GM19397 (cell line): ENCODE measurements around the gene RAB30.

Source experiments
- ATAC-seq: cut with Tn5 transposase; IDR thresholded peaks from one replicate; pipeline ENCODE4 v1.9.1; 2021; ENCODE audit warnings: mild to moderate bottlenecking, moderate library complexity; ENCODE audit not compliant: unreplicated experiment

The RAB30 gene

DNA sequence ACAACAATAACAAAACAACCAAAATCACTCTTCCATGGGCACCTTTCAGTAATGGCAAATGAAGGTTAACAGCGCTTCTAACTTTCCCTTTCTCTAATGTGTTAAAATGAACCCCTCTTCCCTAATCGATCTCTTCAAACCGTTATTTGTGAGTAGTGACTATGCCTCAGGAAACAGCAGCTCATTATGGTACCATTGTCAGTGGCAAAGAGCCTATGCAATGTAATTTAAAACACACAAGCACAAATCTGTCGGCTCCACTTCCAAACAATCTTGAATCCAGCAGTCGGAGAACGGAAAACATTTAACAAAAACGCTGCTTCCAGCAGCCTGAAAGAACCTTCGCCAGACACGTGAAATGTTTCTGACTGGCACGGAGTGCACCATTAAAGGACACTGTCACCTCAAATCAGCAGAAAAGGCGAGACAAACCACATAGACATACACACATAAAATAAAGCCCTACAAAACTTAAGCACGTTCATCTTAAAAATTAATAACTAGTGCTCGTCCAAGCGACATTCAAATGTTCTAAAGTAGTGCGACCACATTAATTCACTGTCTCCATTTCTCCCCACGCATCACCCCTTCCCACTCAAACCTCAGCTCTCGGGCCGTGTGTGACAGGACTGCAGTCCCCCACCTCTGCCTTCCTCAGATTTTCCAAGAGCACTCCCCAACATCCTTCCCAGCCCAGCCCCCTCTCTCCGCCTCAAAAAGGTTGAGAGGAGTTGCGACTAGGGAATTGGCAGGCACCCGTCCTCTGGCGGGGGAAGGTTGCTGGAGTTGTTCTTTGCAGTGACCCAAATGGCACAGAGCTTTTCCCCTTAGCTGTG lies 748 bp downstream of the RAB30 start:
- no peak for ATAC-seq

GRCh38 chr11:83070044-83070701 lies 1.5 kb downstream of the RAB30 start:
- no peak for ATAC-seq

DNA sequence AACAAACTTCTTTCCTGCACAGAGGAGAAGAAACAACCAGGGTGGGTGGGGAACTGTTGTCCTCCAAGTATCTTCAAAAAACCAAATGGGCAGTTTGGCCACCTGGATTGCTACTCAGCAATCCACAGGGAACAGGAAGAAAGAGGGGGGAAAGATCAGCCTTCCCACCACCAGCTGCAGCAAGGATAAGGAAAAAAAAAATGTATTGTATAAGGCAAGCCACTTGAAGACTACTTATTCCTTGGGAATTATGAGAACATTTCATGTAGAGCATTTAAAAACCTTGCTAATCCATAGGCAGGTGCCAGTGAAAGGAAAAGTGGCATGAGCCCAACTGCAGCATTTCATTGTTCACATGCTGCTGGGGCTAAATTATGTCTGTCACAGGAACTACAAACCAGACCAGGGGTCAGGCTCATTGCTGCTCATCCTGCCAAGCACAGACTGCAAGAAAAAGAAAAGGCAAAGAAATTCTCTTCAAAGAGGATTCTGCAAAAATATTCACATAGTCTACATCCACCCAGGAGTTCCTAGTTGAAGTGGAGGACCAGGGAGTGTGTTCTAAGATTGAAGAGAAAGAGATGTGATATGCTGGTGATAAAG lies 2.2 kb downstream of the RAB30 start:
- no peak for ATAC-seq

GRCh38 chr11:83068568-83068967 lies 3.1 kb downstream of the RAB30 start:
- no peak for ATAC-seq

- no peak for ATAC-seq
Observed at GRCh38 chr11:83064011-83064410, 7.7 kb downstream of the RAB30 start.

- peak; percentile 64 for ATAC-seq
Observed at GRCh38 chr11:83063073-83063754, 8.5 kb downstream of the RAB30 start.

- peak; percentile 70 for ATAC-seq
Observed at GRCh38 chr11:83061883-83062282, 9.8 kb downstream of the RAB30 start.

GRCh38 chr11:83060965-83061364 lies 10.7 kb downstream of the RAB30 start:
- no peak for ATAC-seq

- no peak for ATAC-seq
Observed at GRCh38 chr11:83057721-83058120, 14.0 kb downstream of the RAB30 start.

- ATAC-seq, result no peak
Observed at GRCh38 chr11:83056611-83057010, 15.1 kb downstream of the RAB30 start.

DNA sequence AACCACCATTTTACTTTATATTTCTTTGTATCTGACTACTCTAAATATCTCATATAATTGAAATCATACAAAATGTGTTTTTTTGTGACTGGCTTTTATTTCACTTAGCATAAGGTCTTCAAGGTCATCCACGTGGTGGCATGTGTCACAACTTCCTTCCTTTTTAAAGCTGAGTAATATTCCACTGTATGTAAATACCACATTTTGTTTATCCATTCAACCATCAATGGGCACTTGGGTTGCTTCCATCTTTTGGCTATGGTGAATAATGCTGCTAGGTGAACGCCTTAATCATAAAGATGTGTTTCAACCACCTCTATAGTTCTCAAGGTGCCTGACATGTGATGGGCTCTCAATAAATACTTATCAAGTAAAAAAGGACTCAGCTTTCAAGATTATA lies 15.5 kb downstream of the RAB30 start:
- ATAC-seq, result no peak

DNA sequence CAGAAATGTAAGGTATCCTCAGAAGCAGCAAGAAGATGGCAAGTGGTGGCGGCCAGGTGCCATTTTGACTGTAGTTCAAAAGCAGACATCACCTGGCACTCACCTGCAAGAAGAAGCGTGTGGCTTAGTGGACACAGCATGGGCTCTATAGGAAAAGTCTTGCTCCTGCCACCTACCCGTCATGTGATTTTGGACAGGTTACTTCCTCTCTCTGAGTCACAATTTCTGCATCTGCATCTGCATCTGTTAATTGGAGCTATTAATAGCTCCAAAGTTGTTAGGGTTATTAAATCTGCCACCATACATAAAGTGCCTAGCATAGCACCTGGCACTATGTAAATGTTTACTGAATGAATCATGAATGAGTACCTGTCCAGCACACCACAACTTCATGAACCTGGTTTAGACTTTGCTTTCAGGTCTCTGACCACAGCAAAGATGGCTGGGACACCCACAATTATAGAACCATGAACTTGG lies 16.8 kb downstream of the RAB30 start:
- peak; percentile 51 for ATAC-seq

- peak; percentile 74 for ATAC-seq
Observed at GRCh38 chr11:83054001-83054400, 17.7 kb downstream of the RAB30 start.

DNA sequence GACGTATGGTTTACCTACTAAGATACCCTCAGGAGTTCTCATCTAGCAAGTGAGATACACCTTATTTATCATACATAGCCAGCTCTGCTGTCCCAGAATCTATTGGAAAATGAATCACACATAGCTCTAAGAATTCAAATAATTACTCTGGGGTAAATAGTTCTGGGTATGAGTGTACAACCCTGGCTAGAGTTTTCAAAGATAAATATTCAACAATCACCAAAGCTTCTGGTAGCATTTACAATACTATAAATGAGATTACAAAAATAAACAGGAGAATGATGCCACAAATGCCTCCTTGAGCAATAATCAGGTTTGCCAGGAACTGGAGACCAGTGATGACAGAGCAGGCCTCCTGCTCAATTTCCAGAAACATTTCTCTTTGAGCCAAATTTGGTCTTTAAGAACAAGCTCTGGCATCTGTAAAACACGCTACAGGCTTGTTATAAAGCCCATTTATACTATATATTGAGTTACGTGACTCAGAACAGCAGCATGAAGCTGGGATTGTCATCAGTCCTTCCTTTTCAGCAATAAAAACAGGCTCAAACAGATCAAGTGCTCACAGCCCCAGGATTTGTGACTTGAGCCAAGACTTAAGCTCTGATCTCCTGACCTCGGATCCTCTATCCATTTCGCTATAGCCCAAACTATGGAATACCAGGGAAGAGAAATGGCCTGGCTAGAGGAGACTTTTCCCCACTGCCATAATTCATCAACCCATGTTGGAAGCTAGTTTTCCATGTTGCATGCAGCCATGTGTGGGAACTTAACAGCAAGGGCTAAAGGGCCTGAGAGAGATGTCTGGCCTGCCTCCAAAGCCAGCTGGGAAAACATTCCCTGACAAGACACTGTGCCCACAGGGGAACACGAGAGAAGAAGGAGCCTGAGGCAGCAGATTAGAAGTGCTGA lies 19.7 kb downstream of the RAB30 start:
- ATAC-seq, result no peak

- ATAC-seq, result no peak
Observed at GRCh38 chr11:83047515-83048225, 24.0 kb downstream of the RAB30 start.

GRCh38 chr11:83046621-83047172 lies 25.0 kb downstream of the RAB30 start:
- ATAC-seq, result no peak

- ATAC-seq, result no peak
Observed at GRCh38 chr11:83044958-83045712, 26.6 kb downstream of the RAB30 start.

DNA sequence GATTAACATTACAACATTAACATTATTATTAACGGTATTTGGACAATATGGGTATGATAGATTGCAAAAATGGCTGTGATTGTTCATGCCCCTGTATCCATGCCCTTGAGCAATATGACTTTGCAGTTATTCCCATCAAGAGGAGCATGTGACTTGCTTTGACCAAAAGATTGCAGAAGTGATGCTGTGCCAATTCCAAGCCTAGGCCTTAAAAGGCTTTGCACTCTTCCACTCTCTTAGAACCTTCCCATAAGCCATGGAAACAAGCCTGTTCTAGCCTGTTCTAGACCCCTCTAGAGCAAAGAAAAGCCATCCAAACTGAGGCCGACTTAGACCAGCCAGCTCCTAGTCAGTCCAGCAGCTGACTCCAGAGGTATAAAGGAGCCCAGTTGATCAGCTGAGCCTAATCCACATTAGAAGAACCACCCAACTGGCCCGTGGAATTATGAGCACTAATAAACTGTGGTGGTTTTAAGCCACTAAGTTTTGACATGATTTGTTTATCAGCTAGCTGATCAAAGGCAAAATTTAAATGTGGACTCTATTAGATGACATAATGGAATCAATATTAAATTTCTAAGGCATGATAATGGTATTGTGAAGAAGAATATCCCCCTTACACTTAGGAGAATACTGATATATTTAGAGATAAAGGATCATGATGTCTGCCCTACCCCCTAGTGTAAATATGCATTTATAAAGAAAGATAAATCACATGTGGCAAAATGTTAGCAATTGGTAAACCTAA lies 28.6 kb downstream of the RAB30 start:
- no peak for ATAC-seq
